ENCODE measurements around the gene PPP6R2.
"Not testable (repeated sequence)": the region's sequence is repeated elsewhere in the genome, so short reads cannot be mapped to it uniquely, and the experiment has no call there.

Gene PPP6R2

DNA sequence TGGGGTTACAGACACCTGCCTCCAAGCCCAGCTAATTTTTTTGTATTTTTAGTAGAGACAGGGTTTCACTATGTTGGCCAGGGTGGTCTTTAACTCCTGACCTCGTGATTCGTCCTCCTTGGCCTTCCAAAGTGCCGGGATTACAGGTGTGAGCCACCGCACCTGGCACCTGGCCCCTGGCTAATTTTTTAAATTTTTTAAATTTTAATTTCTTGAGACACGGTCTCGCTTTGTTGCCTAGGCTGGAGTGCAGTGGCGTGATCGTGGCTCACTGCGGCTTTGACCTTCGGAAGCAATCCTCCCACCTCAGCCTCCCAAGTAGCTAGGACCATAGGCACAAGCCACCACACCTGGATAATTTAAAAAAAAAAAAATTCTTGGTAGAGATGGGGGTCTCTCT is 14.6 kb downstream of the PPP6R2 start:
- TF ChIP-seq, protein P1, sequence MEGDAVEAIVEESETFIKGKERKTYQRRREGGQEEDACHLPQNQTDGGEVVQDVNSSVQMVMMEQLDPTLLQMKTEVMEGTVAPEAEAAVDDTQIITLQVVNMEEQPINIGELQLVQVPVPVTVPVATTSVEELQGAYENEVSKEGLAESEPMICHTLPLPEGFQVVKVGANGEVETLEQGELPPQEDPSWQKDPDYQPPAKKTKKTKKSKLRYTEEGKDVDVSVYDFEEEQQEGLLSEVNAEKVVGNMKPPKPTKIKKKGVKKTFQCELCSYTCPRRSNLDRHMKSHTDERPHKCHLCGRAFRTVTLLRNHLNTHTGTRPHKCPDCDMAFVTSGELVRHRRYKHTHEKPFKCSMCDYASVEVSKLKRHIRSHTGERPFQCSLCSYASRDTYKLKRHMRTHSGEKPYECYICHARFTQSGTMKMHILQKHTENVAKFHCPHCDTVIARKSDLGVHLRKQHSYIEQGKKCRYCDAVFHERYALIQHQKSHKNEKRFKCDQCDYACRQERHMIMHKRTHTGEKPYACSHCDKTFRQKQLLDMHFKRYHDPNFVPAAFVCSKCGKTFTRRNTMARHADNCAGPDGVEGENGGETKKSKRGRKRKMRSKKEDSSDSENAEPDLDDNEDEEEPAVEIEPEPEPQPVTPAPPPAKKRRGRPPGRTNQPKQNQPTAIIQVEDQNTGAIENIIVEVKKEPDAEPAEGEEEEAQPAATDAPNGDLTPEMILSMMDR (IDR thresholded peaks at IDR 0.05; ENCODE audit: low read depth, low read length), result no peak
- H3K9me3 ChIP-seq (ENCODE audit: severe bottlenecking), result no peaks in the 10 kb centered on the region
- DNase-seq, result no peak
- H3K27ac ChIP-seq, result no peak overlapping the region
- peaks cover 16% of the 10 kb centered on the region for H3K36me3 ChIP-seq
- no peaks in the 10 kb centered on the region for H3K27me3 ChIP-seq (ENCODE audit: insufficient read depth, low read depth, severe bottlenecking)
- no peak overlapping the region for H3K4me3 ChIP-seq (ENCODE audit: low read depth, low read length)

DNA sequence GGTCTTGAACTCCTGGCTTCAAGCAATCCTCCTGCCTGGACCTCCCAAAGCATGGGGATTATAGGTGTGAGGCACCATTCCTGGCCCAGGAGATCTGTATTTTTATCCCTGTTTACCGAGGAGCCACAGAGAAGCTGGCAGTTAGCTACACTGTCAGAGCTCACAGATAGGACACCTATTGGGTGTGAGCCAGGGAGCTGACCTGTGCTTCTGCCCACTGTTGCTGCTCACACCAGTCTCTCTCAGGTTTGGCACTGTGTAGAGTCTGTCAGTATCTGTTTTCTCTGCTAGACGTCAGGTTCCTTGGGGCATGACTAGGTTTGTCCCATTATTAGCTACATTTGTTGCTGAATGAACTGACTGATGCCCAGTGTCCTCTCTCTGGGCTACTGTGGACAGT is 17.5 kb downstream of the PPP6R2 start:
- Histone ChIP-seq H3K27me3 (ENCODE audit: insufficient read depth, low read depth, severe bottlenecking) (no peaks in the 10 kb centered on the region), H3K36me3 (peaks cover 11% of the 10 kb centered on the region), H3K9me3 (ENCODE audit: severe bottlenecking) (no peaks in the 10 kb centered on the region), H3K4me3 (ENCODE audit: low read depth, low read length) (no peak overlapping the region), H3K27ac (no peak overlapping the region)
- TF ChIP-seq, protein P1 (IDR thresholded peaks at IDR 0.05; ENCODE audit: low read depth, low read length), result no peak
- no peak for DNase-seq

DNA sequence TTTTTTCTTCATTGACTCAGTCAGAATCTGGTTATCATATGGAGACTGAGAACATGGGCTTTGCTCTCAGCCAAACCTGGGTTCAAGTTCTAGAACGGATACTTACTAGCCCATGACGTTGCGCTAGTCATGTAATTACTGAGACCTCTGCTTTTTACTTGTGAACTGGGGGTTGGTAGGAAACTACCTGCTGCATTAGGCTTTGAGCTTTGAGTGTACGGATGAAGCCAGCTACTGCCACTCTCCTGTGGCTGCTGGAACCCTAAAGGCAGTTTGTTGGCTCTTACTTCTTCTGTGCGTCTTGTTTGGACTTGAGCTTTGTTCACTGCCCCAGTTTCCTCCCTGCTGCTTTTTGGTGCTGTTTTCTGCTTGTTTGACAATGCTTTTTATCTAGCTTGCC is 18.1 kb downstream of the PPP6R2 start:
- TF ChIP-seq, protein P1 (IDR thresholded peaks at IDR 0.05; ENCODE audit: low read depth, low read length), result no peak
- no peaks in the 10 kb centered on the region for H3K27me3 ChIP-seq (ENCODE audit: insufficient read depth, low read depth, severe bottlenecking)
- H3K27ac ChIP-seq, result no peak overlapping the region
- no peak for DNase-seq
- no peaks in the 10 kb centered on the region for H3K9me3 ChIP-seq (ENCODE audit: severe bottlenecking)
- peaks cover 11% of the 10 kb centered on the region for H3K36me3 ChIP-seq
- no peak overlapping the region for H3K4me3 ChIP-seq (ENCODE audit: low read depth, low read length)

DNA sequence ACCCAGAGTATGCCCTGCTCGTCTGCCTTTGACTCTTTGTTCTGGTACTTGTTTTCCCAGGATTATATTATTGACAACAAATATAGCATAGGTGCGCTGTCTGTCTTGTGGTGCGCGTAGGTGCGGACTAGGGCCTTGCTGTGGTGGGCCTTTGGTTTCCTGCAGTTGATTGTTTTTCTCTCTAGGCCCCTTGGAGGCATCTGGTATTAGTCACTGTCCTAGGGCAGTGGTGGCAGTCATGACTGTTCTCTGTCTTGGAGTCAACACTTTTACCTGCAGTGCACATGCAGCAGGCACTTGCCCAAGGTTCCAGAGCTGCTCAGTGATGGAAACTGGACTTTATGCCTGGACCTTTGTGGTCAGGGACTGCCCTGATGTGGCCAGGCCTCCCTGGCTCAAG is 18.6 kb downstream of the PPP6R2 start:
- Histone ChIP-seq H3K27ac (no peak overlapping the region), H3K36me3 (peaks cover 11% of the 10 kb centered on the region), H3K9me3 (ENCODE audit: severe bottlenecking) (no peaks in the 10 kb centered on the region), H3K27me3 (ENCODE audit: insufficient read depth, low read depth, severe bottlenecking) (no peaks in the 10 kb centered on the region), H3K4me3 (ENCODE audit: low read depth, low read length) (no peak overlapping the region)
- TF ChIP-seq, protein P1 (IDR thresholded peaks at IDR 0.05; ENCODE audit: low read depth, low read length), result no peak
- DNase-seq, result no peak

DNA sequence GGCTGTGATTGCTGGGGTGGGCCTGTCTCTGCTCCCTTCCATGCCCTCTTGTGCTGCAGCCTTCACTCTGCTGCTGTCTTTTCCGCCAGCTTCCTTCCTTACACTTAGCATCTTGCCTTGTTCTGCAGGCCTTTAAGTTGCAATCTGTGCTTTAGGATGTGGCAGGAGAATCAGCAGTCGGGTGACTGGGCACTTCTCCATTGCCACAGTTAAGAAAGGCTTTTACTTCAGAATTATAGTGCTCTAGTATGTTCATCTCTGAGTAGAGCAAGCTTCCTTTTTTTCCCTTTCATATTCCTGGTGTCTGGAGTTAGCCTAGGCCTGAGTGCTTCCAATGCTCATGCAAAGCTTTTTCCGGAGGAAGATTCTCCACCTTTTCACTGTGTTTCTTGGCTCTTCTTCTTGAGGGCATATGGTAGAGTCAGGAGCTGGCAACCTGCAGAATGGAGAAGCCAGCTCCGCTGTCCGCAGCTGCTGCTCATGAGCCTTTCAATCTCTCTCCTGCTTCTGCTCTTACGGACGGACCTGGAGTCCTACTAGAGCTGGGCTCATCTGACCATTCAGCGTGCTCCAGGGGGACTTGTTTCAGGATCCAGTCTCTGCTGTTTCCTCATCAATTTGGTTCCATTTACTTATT is 20.2 kb downstream of the PPP6R2 start:
- Histone ChIP-seq H3K36me3 (peaks cover 11% of the 10 kb centered on the region), H3K9me3 (ENCODE audit: severe bottlenecking) (no peaks in the 10 kb centered on the region), H3K4me3 (ENCODE audit: low read depth, low read length) (no peak overlapping the region), H3K27me3 (ENCODE audit: insufficient read depth, low read depth, severe bottlenecking) (no peaks in the 10 kb centered on the region), H3K27ac (no peak overlapping the region)
- DNase-seq, result no peak
- TF ChIP-seq, protein P1 (IDR thresholded peaks at IDR 0.05; ENCODE audit: low read depth, low read length), result no peak

DNA sequence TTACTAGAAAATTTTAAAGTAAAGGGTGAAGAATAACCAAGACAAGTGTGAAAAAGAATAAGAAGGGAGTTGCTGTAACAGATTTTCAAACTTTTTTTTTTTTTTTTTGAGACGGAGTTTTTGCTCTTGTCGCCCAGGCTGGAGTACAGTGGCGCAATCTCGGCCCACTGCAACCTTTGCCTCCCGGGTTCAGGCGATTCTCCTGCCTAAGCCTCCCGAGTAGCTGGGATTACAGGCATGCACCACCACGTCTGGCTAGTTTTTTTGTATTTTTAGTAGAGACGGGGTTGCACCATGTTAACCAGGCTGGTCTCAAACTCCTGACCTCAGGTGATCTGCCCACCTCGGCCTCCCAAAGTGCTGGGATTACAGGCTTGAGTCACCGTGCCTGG is 20.7 kb downstream of the PPP6R2 start:
- H3K27me3 ChIP-seq (ENCODE audit: insufficient read depth, low read depth, severe bottlenecking); DNase-seq; H3K4me3 ChIP-seq (ENCODE audit: low read depth, low read length); H3K9me3 ChIP-seq (ENCODE audit: severe bottlenecking); H3K27ac ChIP-seq: not testable (repeated sequence)
- H3K36me3 ChIP-seq, result peaks cover 15% of the 10 kb centered on the region

Measured in WERI-Rb-1 (cell line).